HL-60 (cell line): ENCODE measurements around the gene TENM3.

Source experiments
- DNase-seq, 2 experiments: peaks; one replicate each; pipeline ENCODE4 v3.0.0-alpha.2; 2010 to 2020; ENCODE audit warnings: low read depth in 1 of 2, low spot score in 1 of 2
- H3K27ac ChIP-seq: fragments of 250-450 bp; sonication (Bioruptor Pico); replicated peaks from 2 replicates; pipeline ENCODE4 v1.5.1; 2020; ENCODE audit warnings: mild to moderate bottlenecking, moderate library complexity
- H3K27me3 ChIP-seq: fragments of 250-450 bp; sonication (Bioruptor Pico); 2 replicates; pipeline ENCODE4 v1.5.1; 2021; ENCODE audit warnings: mild to moderate bottlenecking, moderate library complexity; ENCODE audit not compliant: insufficient read depth, poor library complexity, severe bottlenecking
- H3K4me3 ChIP-seq: replicated peaks from 2 replicates; pipeline ENCODE4 v1.5.1; 2011; ENCODE audit warnings: mild to moderate bottlenecking, control low read depth, low read length; ENCODE audit not compliant: insufficient read depth
- CTCF ChIP-seq: IDR thresholded peaks from one replicate; pipeline ENCODE4 v1.5.1; 2011; ENCODE audit warnings: low read length, control low read depth, inconsistent platforms; ENCODE audit not compliant: insufficient read depth
- GABPA ChIP-seq: IDR thresholded peaks from 2 replicates; pipeline ENCODE4 v1.6.1; 2012; ENCODE audit warnings: low read depth
- POLR2AphosphoS5 ChIP-seq: IDR thresholded peaks from 2 replicates; pipeline ENCODE4 v1.6.1; 2012; ENCODE audit warnings: low read depth
- REST ChIP-seq: IDR thresholded peaks from 2 replicates; pipeline ENCODE4 v1.6.1; 2012; ENCODE audit warnings: low read depth; ENCODE audit not compliant: insufficient replicate concordance
- SPI1 ChIP-seq: IDR thresholded peaks from 2 replicates; pipeline ENCODE4 v1.6.1; 2012; ENCODE audit warnings: low read depth, mild to moderate bottlenecking, borderline replicate concordance

TENM3 gene

GRCh38 chr4:182277377-182277776 lies 34.2 kb downstream of the TENM3 start:
- TF ChIP-seq SPI1 (no peak), REST (no peak), CTCF (no peak), POLR2AphosphoS5 (no peak), GABPA (no peak)
- DNase-seq = no peak
- Histone ChIP-seq H3K27me3 (no peaks in the 10 kb centered on the region), H3K27ac (no peak overlapping the region), H3K4me3 (no peak overlapping the region)

DNA sequence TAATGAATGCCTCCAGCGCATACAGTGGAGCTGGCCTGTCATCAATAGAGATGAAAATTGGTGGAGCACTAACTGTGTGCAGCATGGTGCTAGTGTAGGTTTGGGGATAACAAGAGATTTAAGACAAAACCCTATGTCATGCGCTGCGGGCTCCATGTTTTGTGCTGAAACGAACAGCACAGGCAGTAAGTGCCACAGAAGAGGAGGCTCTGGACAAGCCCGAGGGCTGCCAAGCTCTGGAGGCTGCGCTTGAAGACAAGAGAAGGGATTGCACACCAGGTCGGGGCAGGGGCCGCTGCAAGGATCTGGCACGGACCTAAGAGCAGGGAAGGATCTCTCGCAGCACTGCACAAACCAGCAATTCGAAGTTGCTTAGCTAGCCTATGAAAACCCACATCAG lies 35.5 kb downstream of the TENM3 start:
- Histone ChIP-seq H3K27ac (no peak overlapping the region), H3K4me3 (no peak overlapping the region), H3K27me3 (no peaks in the 10 kb centered on the region)
- no peak for DNase-seq
- TF ChIP-seq GABPA = no peak
- no peak for TF ChIP-seq SPI1
- TF ChIP-seq CTCF = no peak
- no peak for TF ChIP-seq POLR2AphosphoS5
- TF ChIP-seq REST = no peak

DNA sequence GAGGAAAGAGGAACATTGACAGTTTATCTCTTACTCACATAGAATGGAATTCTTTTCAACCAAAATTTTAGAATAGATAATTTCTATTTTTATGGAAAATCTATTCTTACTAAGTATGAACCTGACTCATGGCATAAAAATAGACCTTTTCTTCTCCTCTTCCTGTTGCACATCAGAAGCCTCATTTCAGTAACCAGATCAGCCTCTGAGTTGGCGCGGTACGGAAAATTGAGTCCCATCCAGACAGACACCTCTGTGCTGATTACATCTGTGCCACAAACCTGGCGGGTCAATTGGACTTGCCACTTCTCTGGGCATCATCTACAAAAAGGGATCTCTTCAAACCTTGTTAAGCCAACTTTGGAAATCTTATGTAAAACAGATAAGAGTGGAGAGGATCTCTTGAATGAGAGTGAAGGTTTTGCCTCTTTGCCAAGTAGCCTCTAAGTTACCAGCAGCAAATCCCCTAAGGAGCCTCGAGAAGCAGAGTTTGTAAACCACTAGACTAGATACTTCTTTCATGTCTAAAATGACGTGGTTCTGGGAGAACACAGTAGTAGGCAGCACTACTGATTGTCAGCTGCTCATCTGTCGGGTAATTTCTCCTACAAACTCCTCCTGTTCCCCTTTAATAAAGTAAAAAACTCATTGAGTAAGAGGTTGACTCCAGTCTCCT lies 37.4 kb downstream of the TENM3 start:
- H3K4me3 ChIP-seq = no peak overlapping the region
- no peak for DNase-seq
- H3K27ac ChIP-seq = no peak overlapping the region
- H3K27me3 ChIP-seq = no peaks in the 10 kb centered on the region
- no peak for TF ChIP-seq CTCF
- no peak for TF ChIP-seq REST
- no peak for TF ChIP-seq POLR2AphosphoS5
- TF ChIP-seq GABPA = no peak
- no peak for TF ChIP-seq SPI1
